OCI-LY7 (cell line): ENCODE measurements around the gene LSAMP. TPM values are rescaled to one million over a fixed set of nuclear protein-coding genes. Genes with fewer than 3 reads are reported as not detected.
"Not testable (repeated sequence)": the region's sequence is repeated elsewhere in the genome, so short reads cannot be mapped to it uniquely, and the experiment has no call there.

ENCODE experiments used
- BruUV-seq: library from RNA; stranded (reverse); fragments of 400-500 nt; replicated peaks from 2 replicates; lab custom pipeline; 2021; lab: Mats Ljungman, UMichigan
- CTCF ChIA-PET: fragments of 300-600 bp; sonication (Branson Sonifier 250); formaldehyde crosslinking; loops from one replicate; lab custom pipeline; 2022; ENCODE audit warnings: antibody characterized with exemption; ENCODE audit not compliant: unreplicated experiment; lab: Charles Lee
- POLR2A ChIA-PET: fragments of 300-600 bp; sonication (Branson Sonifier 250); formaldehyde crosslinking; loops from one replicate; lab custom pipeline; 2022; ENCODE audit warnings: antibody characterized with exemption; lab: Charles Lee
- DNase-seq: peaks from one replicate; pipeline ENCODE4 v3.0.0-alpha.2; 2015; ENCODE audit warnings: low spot score
- H2AFZ ChIP-seq: fragments of 200-600 bp; sonication (generic), shearing (Covaris generic); 2 replicates; pipeline ENCODE4 v1.6.1; 2014; ENCODE audit warnings: mild to moderate bottlenecking, antibody characterized with exemption, low read length, moderate library complexity
- H3K27ac ChIP-seq: fragments of 200-600 bp; sonication (generic); 2 replicates; pipeline ENCODE4 v1.5.1; 2014; ENCODE audit warnings: mixed run types, low read depth, mild to moderate bottlenecking, moderate library complexity, low read length, inconsistent platforms; ENCODE audit not compliant: poor library complexity, severe bottlenecking
- H3K36me3 ChIP-seq: fragments of 200-600 bp; sonication (generic); 2 replicates; pipeline ENCODE4 v1.6.1; 2014; ENCODE audit warnings: mild to moderate bottlenecking, antibody characterized with exemption, low read length, moderate library complexity, mixed read lengths; ENCODE audit not compliant: insufficient read depth
- H3K4me1 ChIP-seq: fragments of 200-600 bp; sonication (generic); 2 replicates; pipeline ENCODE4 v1.5.1; 2014; ENCODE audit warnings: mild to moderate bottlenecking, low read length; ENCODE audit not compliant: insufficient read depth, poor library complexity, severe bottlenecking
- H3K4me2 ChIP-seq: fragments of 200-600 bp; sonication (generic); 2 replicates; pipeline ENCODE4 v1.6.1; 2014; ENCODE audit warnings: mild to moderate bottlenecking, low read length
- H3K4me3 ChIP-seq: fragments of 200-600 bp; sonication (generic); 2 replicates; pipeline ENCODE4 v1.5.1; 2014; ENCODE audit warnings: mild to moderate bottlenecking, low read depth, low read length; ENCODE audit not compliant: poor library complexity, severe bottlenecking
- H3K79me2 ChIP-seq: fragments of 200-600 bp; sonication (generic); 2 replicates; pipeline ENCODE4 v1.6.1; 2016; ENCODE audit warnings: low read depth, mild to moderate bottlenecking, low read length, moderate library complexity, mixed read lengths; ENCODE audit not compliant: insufficient read depth
- H3K9me2 ChIP-seq: fragments of 200-600 bp; sonication (generic); 2 replicates; pipeline ENCODE4 v1.6.1; 2016; ENCODE audit warnings: mild to moderate bottlenecking, low read length, mixed read lengths; ENCODE audit not compliant: insufficient read depth
- H3K9me3 ChIP-seq: fragments of 200-600 bp; sonication (generic); 2 replicates; pipeline ENCODE4 v1.6.1; 2014; ENCODE audit warnings: mild to moderate bottlenecking, mixed run types, low read length, mixed read lengths
- H4K20me1 ChIP-seq: fragments of 200-600 bp; sonication (generic); 2 replicates; pipeline ENCODE4 v1.6.1; 2014; ENCODE audit warnings: mild to moderate bottlenecking, antibody characterized with exemption, low read length, moderate library complexity, mixed read lengths; ENCODE audit not compliant: insufficient read depth
- CTCF ChIP-seq: fragments of 200-600 bp; sonication (generic); conservative IDR thresholded peaks from 2 replicates; pipeline ENCODE4 v1.5.1; 2014; ENCODE audit warnings: mild to moderate bottlenecking, antibody characterized with exemption, low read length, moderate library complexity, mixed read lengths
- EZH2phosphoT487 ChIP-seq: fragments of 200-600 bp; sonication (generic); IDR thresholded peaks from 2 replicates; pipeline ENCODE4 v1.6.1; 2018; ENCODE audit warnings: low read depth, borderline replicate concordance, mild to moderate bottlenecking, mixed run types, antibody characterized with exemption, low read length, moderate library complexity, mixed read lengths
- intact Hi-C: fragments of 100-400 bp; cut with micrococcal nuclease; formaldehyde crosslinking; loops from one replicate; pipeline ENCODE4 v1.10.0; 2022; ENCODE audit not compliant: unreplicated experiment
- total RNA-seq, 2 experiments: library from RNA; depleted of rRNA in 1 of 2; stranded (reverse); fragments of >200 nt in 1 of 2; shearing (Covaris generic) in 1 of 2; gene quantifications; 2 replicates each; pipeline ENCODE4 v1.2.3, GENCODE V29; 2014 to 2022

The LSAMP gene
- total RNA-seq, 2 experiments from 2014 or later = 1.4 TPM; not detected in 1

- no peak overlapping the region for H3K4me2 ChIP-seq
- no peaks in the 10 kb centered on the region for H3K9me2 ChIP-seq
- H3K9me3 ChIP-seq = no peaks in the 10 kb centered on the region
- intact Hi-C loops = no loop called here
- no peaks in the 10 kb centered on the region for H3K36me3 ChIP-seq
- DNase-seq = no peak
- ChIA-PET POLR2A (interaction anchor here (0.5 kb wide), 1 partner anchor 451 kb away, joined by 3 read pairs; no protein-coding TSS in a partner anchor), CTCF (no interaction called here)
- H3K27ac ChIP-seq = no peak overlapping the region
- no peaks in the 10 kb centered on the region for H3K4me1 ChIP-seq
- H3K79me2 ChIP-seq = no peaks in the 10 kb centered on the region
- TF ChIP-seq CTCF (no peak), EZH2phosphoT487 (no peak)
- H3K4me3 ChIP-seq = no peak overlapping the region
- no peaks in the 10 kb centered on the region for H4K20me1 ChIP-seq
- no peak overlapping the region for H2AFZ ChIP-seq
- BruUV-seq = no TSS peak
Measured at GRCh38 chr3:116078561-116078960, 366.7 kb downstream of the LSAMP start.

- Histone ChIP-seq H2AFZ (no peak overlapping the region), H4K20me1 (no peaks in the 10 kb centered on the region), H3K9me2 (no peaks in the 10 kb centered on the region), H3K4me1 (no peaks in the 10 kb centered on the region), H3K27ac (no peak overlapping the region), H3K79me2 (no peaks in the 10 kb centered on the region), H3K4me3 (no peak overlapping the region), H3K4me2 (no peak overlapping the region), H3K9me3 (no peaks in the 10 kb centered on the region), H3K36me3 (no peaks in the 10 kb centered on the region)
- TF ChIP-seq EZH2phosphoT487 = no peak
- no peak for TF ChIP-seq CTCF
- BruUV-seq = no TSS peak
- intact Hi-C loops = no loop called here
- ChIA-PET CTCF (no interaction called here), POLR2A (no interaction called here)
- no peak for DNase-seq
Measured at GRCh38 chr3:116077557-116077956, 367.7 kb downstream of the LSAMP start.

GRCh38 chr3:116077059-116077458 is 368.2 kb downstream of the LSAMP start:
- intact Hi-C loops = no loop called here
- H3K79me2 ChIP-seq = no peaks in the 10 kb centered on the region
- H3K4me2 ChIP-seq = no peak overlapping the region
- CTCF ChIA-PET = no interaction called here
- no peaks in the 10 kb centered on the region for H3K4me1 ChIP-seq
- no TSS peak for BruUV-seq
- no peak for DNase-seq
- H3K9me2 ChIP-seq = no peaks in the 10 kb centered on the region
- H3K36me3 ChIP-seq = no peaks in the 10 kb centered on the region
- no peaks in the 10 kb centered on the region for H3K9me3 ChIP-seq
- TF ChIP-seq CTCF (no peak), EZH2phosphoT487 (no peak)
- no peaks in the 10 kb centered on the region for H4K20me1 ChIP-seq
- H3K4me3 ChIP-seq = no peak overlapping the region
- no peak overlapping the region for H2AFZ ChIP-seq
- POLR2A ChIA-PET = interaction anchor here (0.9 kb wide), 1 partner anchor 8 kb away, joined by 3 read pairs; no protein-coding TSS in a partner anchor
- H3K27ac ChIP-seq = no peak overlapping the region

GRCh38 chr3:116070516-116071278 is 374.6 kb downstream of the LSAMP start:
- H3K9me3 ChIP-seq, BruUV-seq, H4K20me1 ChIP-seq, H3K36me3 ChIP-seq, H3K79me2 ChIP-seq, H2AFZ ChIP-seq, H3K4me2 ChIP-seq, intact Hi-C loops, H3K9me2 ChIP-seq, H3K27ac ChIP-seq, CTCF ChIA-PET, H3K4me3 ChIP-seq, DNase-seq, H3K4me1 ChIP-seq: not testable (repeated sequence)
- POLR2A ChIA-PET = interaction anchor here (0.8 kb wide), 1 partner anchor 95 kb away, joined by 7 read pairs; no protein-coding TSS in a partner anchor
